Cerebellar nuclear complex (tissue), 1 donor: ENCODE results near the gene PSMD14.

Experiments
- DNase-seq, 2 experiments: peaks; one replicate each; lab custom pipeline; 2025; lab: John Stamatoyannopoulos, UW

Gene PSMD14

DNA sequence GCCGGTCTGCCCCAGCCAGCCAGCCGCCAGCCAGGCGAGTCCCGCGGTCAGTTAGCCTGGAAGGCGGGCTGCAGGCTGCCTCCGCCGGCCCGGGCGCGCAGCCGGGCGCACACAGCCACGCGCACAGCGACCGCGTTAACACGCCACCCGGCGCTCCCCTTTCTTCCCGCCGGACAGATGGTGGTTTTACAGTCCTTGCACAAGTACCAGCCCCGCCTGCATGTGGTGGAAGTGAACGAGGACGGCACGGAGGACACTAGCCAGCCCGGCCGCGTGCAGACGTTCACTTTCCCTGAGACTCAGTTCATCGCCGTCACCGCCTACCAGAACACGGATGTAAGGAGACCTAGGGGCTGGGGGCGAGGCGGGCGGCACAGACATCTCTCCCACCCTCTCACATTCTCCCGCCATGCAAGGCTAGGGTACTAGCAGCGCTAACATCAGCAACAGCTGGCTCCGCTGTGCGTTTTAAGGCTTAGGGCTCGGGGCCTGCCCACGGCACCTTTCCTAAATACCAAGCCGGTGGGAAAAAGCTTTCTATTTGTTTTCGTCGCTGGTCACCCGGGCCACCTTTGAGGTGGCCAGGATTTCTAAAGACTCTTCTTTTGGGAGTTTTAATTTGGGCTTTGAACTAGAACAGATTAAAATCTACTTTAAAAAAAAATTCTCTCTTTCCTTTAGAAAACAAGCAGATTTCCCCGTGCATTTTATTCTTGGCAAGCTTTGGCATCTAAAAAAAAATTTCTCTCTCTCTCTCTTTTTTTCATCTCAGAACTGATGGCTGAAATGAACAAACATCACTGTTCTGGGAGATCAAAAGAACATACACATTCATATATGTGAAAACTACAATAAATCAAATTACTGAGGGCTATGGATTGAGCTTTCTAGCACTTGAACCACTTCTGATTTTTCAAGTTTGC, 110.8 kb downstream of the PSMD14 start:
- DNase-seq, result no peak

DNA sequence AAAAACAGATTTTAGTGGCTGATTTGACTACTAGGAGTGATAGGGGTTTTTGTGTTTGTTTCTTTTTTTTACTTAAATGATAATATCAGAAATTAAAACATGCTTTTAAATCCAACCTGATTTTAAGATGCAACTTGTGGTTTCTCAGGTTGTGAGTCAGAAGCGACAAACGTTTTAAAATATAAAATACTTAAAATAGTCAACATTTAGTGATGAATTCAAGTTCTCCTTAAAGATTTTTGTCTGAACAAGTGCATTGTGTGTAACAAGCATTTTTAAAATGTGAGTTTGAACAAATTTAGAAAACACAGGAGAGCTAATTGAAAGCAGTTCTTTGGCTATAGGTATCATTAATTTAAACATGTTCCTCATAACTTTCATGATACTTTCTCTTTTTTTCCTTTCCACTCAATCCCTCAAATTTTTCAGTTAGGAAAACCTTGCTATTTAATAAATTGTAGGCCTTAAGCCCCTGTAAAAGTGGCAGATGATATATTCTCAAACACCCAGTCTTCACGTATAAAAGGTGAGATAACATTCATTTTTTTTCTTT, 111.5 kb downstream of the PSMD14 start:
- no peak for DNase-seq

DNA sequence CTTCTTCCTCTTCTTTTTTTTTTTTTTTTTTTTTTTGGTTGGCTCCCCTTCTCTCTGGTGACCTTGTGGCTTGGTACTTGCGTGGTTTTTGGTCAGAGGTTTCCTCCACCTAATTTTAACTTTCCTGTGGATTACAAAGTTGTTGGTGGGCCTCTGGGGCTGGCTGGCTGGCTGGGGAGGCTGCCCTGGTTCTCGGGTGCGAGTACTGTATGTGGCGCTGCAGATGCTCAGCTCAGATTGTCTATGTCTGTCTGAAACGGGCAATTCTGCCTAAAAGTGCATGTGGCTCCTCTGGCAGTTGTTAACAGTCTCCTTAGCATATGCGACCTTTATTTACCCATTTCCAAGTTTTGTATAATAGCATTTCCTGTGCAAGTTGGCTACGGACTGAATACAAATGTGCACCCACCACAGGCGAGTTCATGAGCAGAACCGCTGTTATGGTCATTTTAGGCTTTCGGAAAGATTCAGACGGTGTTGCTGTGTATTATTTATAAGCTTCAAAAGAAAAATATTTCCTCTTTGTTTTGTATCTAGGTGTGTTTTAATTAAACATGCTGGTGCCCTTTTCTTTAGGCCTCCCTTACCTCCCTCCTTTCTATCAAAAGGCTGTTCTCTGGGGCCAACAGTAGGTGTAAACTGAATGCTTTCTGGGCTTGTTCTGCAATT, 112.3 kb downstream of the PSMD14 start:
- no peak for DNase-seq

DNA sequence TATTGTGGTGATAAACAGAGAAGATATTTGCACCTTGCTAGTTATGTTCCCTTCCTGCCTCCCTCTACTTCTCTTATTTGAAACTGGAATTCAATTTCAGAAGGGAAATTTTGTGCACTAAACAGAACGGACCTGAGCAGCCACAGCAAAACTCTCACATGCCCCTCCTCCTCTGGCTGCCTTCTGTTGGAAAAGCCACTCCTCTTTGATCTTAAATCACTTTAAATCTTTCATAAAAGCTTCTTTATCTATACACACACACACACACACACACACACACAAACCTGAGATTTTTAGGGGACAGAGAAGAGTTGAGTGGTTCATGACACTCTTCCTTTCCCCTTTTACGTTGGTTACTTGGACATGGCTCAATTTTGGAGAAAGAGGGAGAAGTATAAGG, 113.5 kb downstream of the PSMD14 start:
- no peak for DNase-seq

DNA sequence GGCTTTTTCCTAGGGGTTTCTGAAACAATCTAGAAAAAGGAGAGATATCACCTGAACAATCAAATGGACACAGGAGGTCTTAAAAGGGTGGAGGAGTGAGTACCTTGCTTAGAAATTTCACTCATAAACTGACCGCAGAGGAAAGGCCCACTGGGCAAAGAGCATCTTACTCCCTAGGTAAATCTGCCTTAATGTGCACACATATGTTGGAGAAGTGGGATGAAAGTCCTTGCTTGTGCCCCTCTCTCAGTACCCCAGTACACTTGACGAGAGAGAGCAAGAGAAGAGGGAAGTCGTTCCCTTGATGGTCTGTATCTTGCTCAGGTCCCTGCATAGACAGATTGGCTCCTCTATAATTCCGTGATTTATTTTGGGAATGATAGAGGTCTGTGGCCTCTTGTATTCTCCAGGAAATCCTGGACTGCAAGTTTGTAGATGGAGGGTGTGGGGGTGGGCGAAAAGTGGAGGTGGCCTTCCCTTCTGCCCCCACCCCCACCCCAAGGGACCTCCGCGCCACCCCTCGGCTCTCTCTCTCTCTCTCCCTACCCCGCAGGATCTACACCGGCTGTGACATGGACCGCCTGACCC, 114.7 kb downstream of the PSMD14 start:
- no peak for DNase-seq

DNA sequence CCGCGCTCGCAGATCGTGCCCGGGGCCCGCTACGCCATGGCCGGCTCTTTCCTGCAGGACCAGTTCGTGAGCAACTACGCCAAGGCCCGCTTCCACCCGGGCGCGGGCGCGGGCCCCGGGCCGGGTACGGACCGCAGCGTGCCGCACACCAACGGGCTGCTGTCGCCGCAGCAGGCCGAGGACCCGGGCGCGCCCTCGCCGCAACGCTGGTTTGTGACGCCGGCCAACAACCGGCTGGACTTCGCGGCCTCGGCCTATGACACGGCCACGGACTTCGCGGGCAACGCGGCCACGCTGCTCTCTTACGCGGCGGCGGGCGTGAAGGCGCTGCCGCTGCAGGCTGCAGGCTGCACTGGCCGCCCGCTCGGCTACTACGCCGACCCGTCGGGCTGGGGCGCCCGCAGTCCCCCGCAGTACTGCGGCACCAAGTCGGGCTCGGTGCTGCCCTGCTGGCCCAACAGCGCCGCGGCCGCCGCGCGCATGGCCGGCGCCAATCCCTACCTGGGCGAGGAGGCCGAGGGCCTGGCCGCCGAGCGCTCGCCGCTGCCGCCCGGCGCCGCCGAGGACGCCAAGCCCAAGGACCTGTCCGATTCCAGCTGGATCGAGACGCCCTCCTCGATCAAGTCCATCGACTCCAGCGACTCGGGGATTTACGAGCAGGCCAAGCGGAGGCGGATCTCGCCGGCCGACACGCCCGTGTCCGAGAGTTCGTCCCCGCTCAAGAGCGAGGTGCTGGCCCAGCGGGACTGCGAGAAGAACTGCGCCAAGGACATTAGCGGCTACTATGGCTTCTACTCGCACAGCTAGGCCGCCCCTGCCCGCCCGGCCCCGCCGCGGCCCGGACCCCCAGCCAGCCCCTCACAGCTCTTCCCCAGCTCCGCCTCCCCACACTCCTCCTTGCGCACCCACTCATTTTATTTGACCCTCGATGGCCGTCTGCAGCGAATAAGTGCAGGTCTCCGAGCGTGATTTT, 115.5 kb downstream of the PSMD14 start:
- DNase-seq, result no peak

DNA sequence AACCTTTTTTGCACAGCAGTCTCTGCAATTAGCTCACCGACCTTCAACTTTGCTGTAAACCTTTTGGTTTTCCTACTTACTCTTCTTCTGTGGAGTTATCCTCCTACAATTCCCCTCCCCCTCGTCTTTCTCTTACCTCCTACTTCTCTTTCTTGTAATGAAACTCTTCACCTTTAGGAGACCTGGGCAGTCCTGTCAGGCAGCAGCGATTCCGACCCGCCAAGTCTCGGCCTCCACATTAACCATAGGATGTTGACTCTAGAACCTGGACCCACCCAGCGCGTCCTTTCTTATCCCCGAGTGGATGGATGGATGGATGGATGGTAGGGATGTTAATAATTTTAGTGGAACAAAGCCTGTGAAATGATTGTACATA, 116.2 kb downstream of the PSMD14 start:
- DNase-seq, result no peak

DNA sequence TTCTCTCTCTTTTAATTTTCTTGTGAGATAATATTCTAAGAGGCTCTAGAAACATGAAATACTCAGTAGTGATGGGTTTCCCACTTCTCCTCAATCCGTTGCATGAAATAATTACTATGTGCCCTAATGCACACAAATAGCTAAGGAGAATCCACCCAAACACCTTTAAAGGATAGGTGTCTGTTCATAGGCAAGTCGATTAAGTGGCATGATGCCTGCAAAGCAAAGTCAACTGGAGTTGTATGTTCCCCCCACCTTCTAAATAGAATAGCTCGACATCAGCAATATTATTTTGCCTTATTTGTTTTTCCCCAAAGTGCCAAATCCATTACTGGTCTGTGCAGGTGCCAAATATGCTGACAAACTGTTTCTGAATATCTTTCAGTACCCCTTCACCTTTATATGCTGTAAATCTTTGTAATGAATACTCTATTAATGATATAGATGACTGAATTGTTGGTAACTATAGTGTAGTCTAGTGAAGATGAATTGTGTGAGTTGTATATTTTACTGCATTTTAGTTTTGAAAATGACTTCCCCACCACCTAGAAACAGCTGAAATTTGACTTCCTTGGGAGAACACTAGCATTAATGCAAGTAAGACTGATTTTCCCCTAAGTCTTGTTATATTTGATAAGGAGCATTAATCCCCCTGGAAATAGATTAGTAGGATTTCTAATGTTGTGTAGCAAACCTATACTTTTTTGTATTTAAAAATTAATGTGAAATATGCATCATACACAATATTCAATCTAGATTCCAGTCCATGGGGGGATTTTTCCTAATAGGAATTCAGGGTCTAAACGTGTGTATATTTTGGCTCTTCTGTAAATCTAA, 116.9 kb downstream of the PSMD14 start:
- no peak for DNase-seq

DNA sequence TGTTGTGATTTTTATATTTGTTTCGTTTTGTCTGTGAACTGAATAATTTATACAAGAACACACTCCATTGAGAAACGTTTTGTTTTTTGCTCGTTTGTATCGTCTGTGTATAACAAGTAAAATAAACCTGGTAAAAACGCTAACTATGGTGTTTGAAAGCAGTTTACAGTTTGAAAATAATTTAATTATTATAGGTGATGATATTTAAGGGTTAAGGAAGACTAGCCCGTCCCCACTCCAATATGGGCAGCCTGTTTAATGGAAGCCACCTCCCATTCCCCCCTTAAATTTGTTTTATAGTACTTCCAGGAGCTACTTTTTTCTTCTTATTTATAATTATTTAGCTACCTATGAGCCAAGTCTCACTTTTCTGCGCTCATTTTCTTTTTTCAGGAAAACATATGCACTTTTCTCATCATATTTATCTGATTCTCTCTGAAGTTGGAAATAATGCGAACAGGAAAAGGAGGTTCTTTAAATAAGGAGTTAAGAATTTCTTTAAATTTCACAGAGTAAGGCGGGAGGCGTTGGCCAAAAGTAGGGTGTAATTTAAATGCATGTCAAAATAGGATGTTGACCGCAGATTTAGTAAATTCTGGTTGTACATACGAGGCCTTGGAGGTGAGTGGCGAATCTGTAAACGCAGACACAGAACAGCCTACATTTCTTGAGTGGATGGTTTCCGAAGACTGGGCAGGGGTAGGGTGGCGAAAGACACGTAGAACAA, 117.7 kb downstream of the PSMD14 start:
- no peak for DNase-seq

DNA sequence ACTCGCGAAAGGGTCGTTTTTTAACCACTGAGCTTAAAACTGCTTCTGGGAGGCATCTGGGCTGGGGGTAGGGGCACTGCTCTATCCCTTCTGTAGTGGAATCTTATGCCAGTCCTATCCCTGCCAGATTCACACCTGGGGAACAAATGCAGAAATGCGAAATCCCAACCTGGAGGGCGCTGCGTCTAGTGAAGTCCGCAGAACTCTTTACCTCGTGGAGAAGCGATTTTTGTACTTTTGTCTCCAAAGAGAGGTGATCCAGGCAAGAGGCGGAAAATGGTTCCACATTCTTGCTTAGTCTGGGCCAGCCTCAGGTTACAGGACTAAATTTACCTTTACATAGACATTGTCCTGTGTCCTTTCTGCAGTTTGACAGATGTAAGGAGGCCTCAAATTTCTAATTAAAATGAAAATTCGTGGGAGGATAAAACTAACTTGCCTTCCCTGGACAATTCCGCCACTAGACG, 118.3 kb downstream of the PSMD14 start:
- no peak for DNase-seq

DNA sequence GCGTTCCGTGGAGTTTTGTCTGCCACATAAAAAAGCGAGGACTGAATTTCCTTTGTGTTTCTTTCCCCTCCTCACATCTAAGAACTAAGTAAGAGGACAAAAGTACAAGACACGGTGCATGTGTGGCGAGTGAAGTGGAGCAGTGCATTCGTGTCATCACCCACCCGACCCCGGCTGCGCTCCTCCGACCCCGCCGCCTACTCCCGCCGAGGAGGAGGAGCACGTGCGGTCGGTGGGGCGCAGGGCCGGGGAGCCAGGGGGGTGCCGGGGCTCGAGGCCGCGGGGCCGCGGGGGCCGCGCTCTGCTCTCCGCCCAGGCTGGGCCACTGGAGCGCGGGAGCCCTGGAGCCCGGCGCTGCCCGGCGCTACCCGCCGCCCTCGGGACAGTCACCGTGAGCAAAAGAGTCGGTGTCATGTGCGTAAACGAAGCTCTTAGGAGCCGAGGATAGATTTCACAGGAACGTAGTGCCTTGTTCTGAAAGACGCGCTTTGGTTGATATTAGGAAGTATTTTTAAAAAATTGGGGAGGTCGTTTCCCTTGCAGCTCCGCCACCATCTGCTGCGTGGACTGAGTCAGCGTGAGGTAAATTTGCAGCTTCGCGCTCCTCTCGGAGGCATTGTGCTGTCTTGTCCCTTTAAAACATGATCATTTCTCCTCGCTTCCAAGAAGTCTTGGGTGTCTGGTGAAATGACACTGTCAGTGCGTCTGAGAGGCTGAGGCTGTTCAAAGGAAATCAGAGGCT, 118.9 kb downstream of the PSMD14 start:
- DNase-seq, result no peak

DNA sequence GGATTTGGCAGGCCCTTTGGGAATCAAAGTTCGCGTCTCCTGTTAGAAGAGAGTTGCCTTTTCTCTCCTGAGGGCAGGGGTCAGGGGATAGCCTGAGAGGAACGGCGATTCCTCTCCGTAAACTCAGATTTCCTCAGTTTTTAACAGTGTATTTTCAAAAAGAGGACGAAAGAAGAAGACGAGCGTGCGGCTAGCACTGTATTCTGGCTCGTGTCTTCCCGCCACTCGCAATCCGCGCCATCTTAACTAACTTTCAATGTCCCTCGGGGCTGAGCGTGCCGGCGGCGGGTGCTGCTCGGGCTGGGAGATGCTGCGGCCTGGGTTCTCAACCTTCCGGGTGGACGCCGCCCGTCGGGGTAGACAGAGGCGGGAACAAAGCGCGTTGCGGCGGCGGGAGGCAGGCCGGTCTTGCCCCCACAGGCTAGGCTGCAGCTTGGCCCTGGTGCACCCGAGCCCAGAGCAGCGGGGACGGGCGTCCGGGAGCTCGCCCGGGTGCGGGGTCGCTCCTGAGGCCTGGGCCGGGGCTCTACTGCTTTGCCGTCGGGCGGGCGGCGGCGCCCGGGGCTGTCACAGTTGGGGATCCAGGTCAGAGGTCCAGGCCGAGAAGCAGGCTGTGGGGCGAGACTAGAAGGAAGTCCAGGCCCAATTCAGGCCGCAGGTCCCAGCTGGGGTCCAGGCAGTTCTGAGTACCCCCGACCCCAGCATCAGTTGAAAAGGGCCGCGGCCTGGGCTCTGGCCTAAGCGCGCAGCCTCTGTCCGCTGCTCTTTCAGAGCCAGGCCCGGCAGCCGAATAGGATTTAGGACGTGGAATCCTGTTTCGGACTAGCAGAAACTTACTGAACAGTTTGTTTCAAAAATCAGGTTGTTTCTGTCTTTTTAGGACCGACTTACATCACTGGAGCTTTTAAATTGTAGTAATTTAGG, 119.7 kb downstream of the PSMD14 start:
- no peak for DNase-seq

DNA sequence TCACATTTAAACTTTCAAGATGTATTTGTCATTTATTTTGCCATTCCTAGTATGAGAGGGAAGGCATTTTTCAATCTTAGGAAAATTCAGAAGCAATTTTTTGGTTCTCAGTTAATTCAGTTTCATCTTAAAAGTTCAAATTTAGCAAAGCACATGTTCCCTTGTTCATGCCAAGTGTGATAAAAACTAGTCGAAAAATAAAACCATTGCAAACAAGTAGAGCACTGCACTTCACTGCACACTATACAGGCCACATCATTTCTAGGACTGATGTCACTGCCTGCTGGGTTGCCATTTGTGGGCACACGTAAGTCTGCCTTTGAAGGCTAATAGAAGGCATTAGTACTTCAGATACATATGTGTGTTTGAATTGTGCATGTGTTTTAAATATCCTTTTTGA, 122.2 kb downstream of the PSMD14 start:
- no peak for DNase-seq

DNA sequence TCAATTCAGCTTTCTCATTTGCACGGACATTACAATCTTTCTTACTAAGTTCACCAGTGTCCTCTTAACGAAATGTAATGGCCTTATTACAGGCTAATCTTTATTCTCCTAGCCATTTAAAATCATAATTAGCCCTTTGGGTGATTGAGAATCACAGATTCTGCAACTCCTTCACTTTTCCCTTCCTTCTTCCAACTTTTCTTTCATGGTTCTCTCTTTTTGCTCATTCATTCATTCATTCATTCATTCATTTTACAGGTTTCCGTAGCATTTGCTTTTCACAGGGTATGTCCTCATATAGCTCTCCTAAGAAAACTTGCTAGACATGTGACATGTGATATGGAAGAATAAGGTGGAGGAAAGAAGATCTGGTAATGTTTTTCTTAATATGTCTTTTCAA, 123.9 kb downstream of the PSMD14 start:
- DNase-seq, result no peak

DNA sequence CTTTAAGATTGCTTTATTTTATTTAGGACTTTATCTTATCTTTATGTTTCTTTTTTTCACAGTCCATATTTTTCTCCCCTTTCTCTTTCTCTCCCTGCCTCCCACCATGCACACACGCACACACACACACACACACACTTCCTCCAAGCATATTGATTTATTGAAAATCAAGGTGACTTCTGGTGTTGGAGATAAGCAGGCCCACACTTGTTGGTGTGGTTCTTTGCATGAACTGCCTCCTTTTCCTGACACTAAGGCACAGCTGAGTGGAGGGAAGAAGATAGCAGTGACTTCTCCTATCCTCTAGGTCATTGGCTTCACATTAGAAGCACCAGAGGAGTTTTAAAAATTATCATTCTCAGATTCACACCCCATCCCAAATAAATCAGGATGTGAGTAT, 125.9 kb downstream of the PSMD14 start:
- no peak for DNase-seq

DNA sequence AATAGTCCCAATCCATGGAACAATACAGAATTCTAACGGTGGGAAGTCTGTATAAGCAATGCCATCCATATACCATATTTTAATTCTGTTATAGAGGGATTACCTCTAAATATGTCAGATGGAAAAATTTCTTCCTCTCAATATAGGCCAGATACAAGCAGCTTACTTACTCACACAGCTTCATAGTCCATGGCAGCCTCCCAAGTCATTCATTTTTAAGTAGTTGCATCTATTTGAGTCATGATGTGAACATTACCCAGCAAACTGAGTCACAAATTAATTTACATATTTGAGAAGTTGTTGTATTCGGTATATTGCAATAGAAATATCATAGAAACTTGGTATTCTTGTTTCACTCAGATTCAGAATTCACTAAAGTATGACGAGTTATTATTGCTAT, 128.2 kb downstream of the PSMD14 start:
- no peak for DNase-seq

DNA sequence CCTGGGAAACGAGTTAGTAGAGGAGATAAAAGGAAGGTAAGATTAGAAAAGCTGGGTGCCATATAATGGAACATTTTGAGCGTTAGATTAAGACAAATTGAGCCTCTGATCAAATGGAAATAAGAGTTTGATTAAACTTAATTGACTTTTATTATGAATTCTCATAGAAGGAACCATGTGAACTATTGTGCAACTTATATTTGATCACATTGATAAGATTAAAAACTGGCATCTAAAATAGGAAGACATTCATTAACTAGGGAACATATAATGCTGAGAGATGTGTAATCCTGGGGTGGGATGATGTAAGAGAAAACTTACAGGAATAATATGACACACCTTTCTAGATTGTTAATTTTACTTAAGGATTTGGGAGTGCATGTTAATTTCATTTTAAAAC, 130.4 kb downstream of the PSMD14 start:
- no peak for DNase-seq

DNA sequence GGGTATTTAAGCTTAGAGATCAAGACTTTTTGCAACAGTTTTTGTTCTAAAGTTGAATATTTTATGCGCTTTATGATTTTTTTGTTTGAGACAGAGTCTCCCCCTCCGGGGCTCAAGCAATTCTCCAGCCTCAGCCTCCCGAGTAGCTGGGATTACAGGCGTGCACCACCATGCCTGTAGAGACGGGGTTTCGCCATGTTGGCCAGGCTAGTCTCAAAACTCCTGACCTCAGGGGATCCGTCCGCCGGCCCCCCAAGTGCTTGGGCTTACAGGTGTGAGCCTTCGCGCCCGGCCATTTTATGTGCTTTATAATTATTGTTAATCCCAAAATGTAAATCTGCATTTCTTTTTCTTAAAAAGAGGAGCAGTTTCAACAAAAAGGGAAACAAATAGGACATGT, 136.9 kb downstream of the PSMD14 start:
- no peak for DNase-seq
